Aorta (tissue), 5 donors: Measurements from ENCODE around the gene PCDHGA4. TPM values are rescaled to one million over a fixed set of nuclear protein-coding genes. Genes with fewer than 3 reads are reported as not detected.
A peak's percentile ranks its signal among the peaks of the same experiment; 100 is the strongest.
"Not testable (repeated sequence)": the region's sequence is repeated elsewhere in the genome, so short reads cannot be mapped to it uniquely, and the experiment has no call there.

Experiments
- ATAC-seq: fragments of 200-7000 bp; cut with Tn5 transposase; one replicate; pipeline ENCODE4 v1.9.1; 2022; ENCODE audit warnings: moderate library complexity; ENCODE audit not compliant: low FRiP score
- DNase-seq, 2 donors: peaks; one replicate each; pipeline ENCODE4 v3.0.0-alpha.2; 2020
- H3K27ac ChIP-seq, 2 donors: one replicate each; pipeline ENCODE4 v1.5.1; 2013; ENCODE audit warnings: low read length in 2 of 2, mild to moderate bottlenecking in 2 of 2, moderate library complexity in 2 of 2, control low read depth in 1 of 2, inconsistent platforms in 1 of 2, low read depth in 1 of 2
- H3K27me3 ChIP-seq, 2 donors: one replicate each; pipeline ENCODE4 v1.6.1; 2013; ENCODE audit warnings: control low read depth in 1 of 2, low read length in 1 of 2, mild to moderate bottlenecking in 1 of 2, moderate library complexity in 1 of 2; ENCODE audit not compliant: insufficient read depth in 2 of 2, control insufficient read depth in 1 of 2
- H3K36me3 ChIP-seq, 2 donors: one replicate each; pipeline ENCODE4 v1.6.1; 2013; ENCODE audit warnings: control low read depth in 1 of 2, low read length in 1 of 2, mild to moderate bottlenecking in 1 of 2; ENCODE audit not compliant: insufficient read depth in 2 of 2, control insufficient read depth in 1 of 2
- H3K4me1 ChIP-seq, 2 donors: one replicate each; pipeline ENCODE4 v1.6.1; 2013; ENCODE audit warnings: low read length in 2 of 2, control low read depth in 1 of 2, mild to moderate bottlenecking in 1 of 2, moderate library complexity in 1 of 2; ENCODE audit not compliant: insufficient read depth in 2 of 2, control insufficient read depth in 1 of 2
- H3K4me3 ChIP-seq, 2 donors: one replicate each; pipeline ENCODE4 v1.5.1; 2013; ENCODE audit warnings: low read length in 2 of 2, control low read depth in 1 of 2, mild to moderate bottlenecking in 1 of 2
- H3K9me3 ChIP-seq: one replicate; pipeline ENCODE4 v1.6.1; 2013; ENCODE audit warnings: mild to moderate bottlenecking, low read length; ENCODE audit not compliant: control insufficient read depth
- WGBS, 2 donors: extraction: QIAGEN DNeasy Blood & Tissue Kit; methylation state at CpG; one replicate each; pipeline ENCODE4 v1.1.7; 2013; 5-methylcytosine and 5-hydroxymethylcytosine counted together
- intact Hi-C, 2 donors: fragments of 100-400 bp; cut with DNase I; formaldehyde crosslinking; loops; one replicate each; pipeline versions ENCODE4 v1.14.2 to v1.15.0; 2022
- polyA plus RNA-seq, 2 donors: library from polyadenylated mRNA; stranded (reverse); fragments of 200-250 nt; gene quantifications; one replicate each; pipeline ENCODE4 v1.2.3, GENCODE V29; 2013
- total RNA-seq, 2 donors: library from RNA; stranded (reverse); fragmentation: NEBNext Ultra II Directional; extraction: Animal tissue kit (Norgen Biotek cat#: 25700); gene quantifications; one replicate each; pipeline ENCODE4 v1.2.1, GENCODE V29; 2021
- donor health status: healthy with polysubstance abuse.
- donor health status: Bipolar disorder and iron deficiency.
- donor health status: DM: no; HTN: no; CAD: no.
- donor health status: DM: no; HTN: no; CAD: no.
- donor health status: DM: yes; HTN: yes; CAD: no.

The PCDHGA4 gene
- total and polyA plus RNA-seq, 4 donors, result 1.3 to 10.2 (median 4.6) TPM

DNA sequence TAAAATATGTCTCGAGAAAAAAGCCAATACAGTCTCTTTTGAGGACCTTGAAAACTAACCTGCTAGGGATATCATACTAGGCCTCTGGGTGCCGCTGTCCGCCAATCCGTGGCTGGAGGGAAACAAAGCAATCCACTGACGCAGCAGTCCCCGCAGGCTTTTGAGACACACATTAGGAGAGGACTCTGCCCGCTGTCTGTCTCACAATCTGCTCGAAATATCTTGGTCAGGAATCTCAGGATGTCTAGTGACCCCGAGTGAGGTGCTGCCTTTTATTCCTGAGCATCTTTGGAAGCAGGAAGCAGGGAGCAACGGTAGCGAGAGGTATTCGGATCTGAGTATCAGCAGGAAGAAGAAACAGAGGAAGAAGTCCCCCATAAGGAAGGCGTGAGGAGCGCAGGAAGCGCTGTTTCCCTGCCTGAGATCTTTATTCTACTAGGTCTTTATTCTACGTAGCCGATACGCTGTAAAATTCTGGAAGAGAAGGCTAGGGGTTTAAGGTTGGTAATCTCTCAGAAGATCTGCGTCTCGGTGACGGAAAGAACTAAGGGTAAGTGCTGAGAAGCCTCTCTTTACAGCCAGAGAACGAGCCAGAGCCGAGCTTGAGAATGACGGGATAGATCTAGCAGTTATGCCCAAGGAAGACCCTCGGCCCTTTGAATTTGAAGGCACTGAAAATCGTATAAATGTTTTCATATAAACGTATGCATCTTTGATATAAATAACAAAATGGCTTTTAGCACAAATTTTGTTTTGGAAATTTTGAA, 28.6 kb upstream of the PCDHGA4 start:
- Histone ChIP-seq H3K4me3 (peak overlapping the region; percentile 28 to 52), H3K4me1 (peaks cover 0 to 2% of the 10 kb centered on the region in 2 donors), H3K36me3 (no peaks in the 10 kb centered on the region), H3K9me3 (peaks cover 14% of the 10 kb centered on the region), H3K27ac (no peak overlapping the region), H3K27me3 (no peaks in the 10 kb centered on the region)
- intact Hi-C loops, result loop anchor here in 1 of 2 donors (10.0 kb wide), 1 partner anchor 81 kb away; the partner anchor contains the start of gene PCDHB15
- 7 to 9% methylated on average over 27 of the region's 27 CpGs for WGBS, 2 donors
- DNase-seq (peak; percentile 81 to 83), ATAC-seq (peak; percentile 68)

- ATAC-seq (no peak), DNase-seq (no peak)
- Histone ChIP-seq H3K4me3 (no peak overlapping the region), H3K9me3 (peaks cover 24% of the 10 kb centered on the region), H3K27ac (no peak overlapping the region), H3K27me3 (peaks cover 0 to 2% of the 10 kb centered on the region in 2 donors), H3K36me3 (no peaks in the 10 kb centered on the region), H3K4me1 (no peaks in the 10 kb centered on the region)
- intact Hi-C loops, result loop anchor here in 1 of 2 donors (10.0 kb wide), 1 partner anchor 83 kb away; the partner anchor contains the start of gene PCDHB15
- 79 to 85% methylated on average over 8 of the region's 8 CpGs for WGBS, 2 donors
Measured at GRCh38 chr5:141328231-141328630, 26.6 kb upstream of the PCDHGA4 start.

DNA sequence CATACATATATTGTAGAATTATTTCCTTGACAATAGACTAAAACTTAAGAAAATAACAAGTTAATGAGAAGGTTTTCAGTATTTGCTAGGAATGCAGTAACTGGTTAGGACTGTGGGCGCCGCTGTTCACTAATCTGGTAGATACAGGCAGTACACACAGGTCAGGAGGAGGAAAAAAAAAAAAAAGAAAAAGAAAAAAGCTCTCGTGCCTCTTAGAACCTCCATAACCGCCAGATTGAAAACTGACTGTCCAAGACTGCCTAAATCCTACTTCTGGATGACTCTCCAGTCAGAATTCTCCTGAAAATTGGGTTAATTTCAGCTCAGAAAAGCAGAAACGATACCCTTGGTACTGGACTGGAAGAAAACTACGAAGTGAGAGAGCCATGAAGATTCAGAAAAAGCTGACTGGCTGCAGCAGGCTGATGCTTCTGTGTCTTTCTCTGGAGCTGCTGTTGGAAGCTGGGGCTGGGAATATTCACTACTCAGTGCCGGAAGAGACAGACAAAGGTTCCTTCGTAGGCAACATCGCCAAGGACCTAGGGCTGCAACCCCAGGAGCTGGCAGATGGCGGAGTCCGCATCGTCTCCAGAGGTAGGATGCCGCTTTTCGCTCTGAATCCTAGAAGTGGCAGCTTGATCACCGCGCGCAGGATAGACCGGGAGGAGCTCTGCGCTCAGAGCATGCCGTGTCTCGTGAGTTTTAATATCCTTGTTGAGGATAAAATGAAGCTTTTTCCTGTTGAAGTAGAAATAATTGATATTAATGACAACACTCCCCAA, 24.3 kb upstream of the PCDHGA4 start, which contains the start of gene PCDHGA1:
Gene PCDHGA1 (plus strand): TSS at position 216 of the 782 bp plus-strand sequence.
- no peaks in the 10 kb centered on the region for H3K4me1 ChIP-seq
- no peaks in the 10 kb centered on the region for H3K36me3 ChIP-seq
- no peak for DNase-seq
- WGBS, 2 donors, result 17 to 23% methylated on average over 21 of the region's 21 CpGs
- no peak within 1 kb of the TSS for H3K27ac ChIP-seq
- H3K9me3 ChIP-seq, result peaks cover 28% of the 10 kb centered on the region
- H3K27me3 ChIP-seq, result peaks cover 0 to 2% of the 10 kb centered on the region in 2 donors
- no peak within 1 kb of the TSS for H3K4me3 ChIP-seq
- no peak for ATAC-seq
- intact Hi-C loops, result no loop called here

DNA sequence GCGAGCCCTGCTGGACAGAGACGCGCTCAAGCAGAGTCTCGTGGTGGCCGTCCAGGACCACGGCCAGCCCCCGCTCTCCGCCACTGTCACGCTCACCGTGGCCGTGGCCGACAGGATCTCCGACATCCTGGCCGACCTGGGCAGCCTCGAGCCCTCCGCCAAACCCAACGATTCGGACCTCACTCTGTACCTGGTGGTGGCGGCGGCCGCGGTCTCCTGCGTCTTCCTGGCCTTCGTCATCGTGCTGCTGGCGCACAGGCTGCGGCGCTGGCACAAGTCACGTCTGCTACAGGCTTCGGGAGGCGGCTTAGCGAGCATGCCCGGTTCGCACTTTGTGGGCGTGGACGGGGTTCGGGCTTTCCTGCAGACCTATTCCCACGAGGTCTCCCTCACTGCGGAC, 22.2 kb upstream of the PCDHGA4 start:
- H3K4me1 ChIP-seq, ATAC-seq, H3K4me3 ChIP-seq, H3K27ac ChIP-seq, H3K27me3 ChIP-seq, intact Hi-C loops, H3K36me3 ChIP-seq, DNase-seq: not testable (repeated sequence)
- peaks cover 28% of the 10 kb centered on the region for H3K9me3 ChIP-seq
- 23 to 32% methylated on average over 33 to 39 of the region's 39 CpGs for WGBS, 2 donors

- intact Hi-C loops, result loop anchor here in 1 of 2 donors (5.0 kb wide), 1 partner anchor 224 kb away; no protein-coding TSS in a partner anchor
- no peak for DNase-seq
Measured at GRCh38 chr5:141338538-141339306, 16.1 kb upstream of the PCDHGA4 start, which contains the start of gene PCDHGA2. Gene PCDHGA2 (plus strand): TSS chr5:141338760.

GRCh38 chr5:141340781-141341354, 14.0 kb upstream of the PCDHGA4 start:
- peaks cover 38% of the 10 kb centered on the region for H3K9me3 ChIP-seq
- ATAC-seq, DNase-seq, H3K27ac ChIP-seq, H3K36me3 ChIP-seq, intact Hi-C loops, H3K27me3 ChIP-seq, H3K4me1 ChIP-seq: not testable (repeated sequence)
- H3K4me3 ChIP-seq, result peak overlapping the region in 1 of 2 donors; percentile 15
- WGBS, 2 donors, result 38 to 57% methylated on average over 30 to 45 of the region's 45 CpGs

More at GRCh38 chr5:141338538-141339306, 16.1 kb upstream of the PCDHGA4 start, which contains the start of gene PCDHGA2:
- Histone ChIP-seq H3K27ac (no peak within 1 kb of the TSS), H3K27me3 (peaks cover 0 to 1% of the 10 kb centered on the region in 2 donors), H3K36me3 (no peaks in the 10 kb centered on the region), H3K4me1 (no peaks in the 10 kb centered on the region), H3K9me3 (peaks cover 26% of the 10 kb centered on the region), H3K4me3 (no peak within 1 kb of the TSS)
- ATAC-seq, result peak; percentile 68
- 4 to 9% methylated on average over 27 of the region's 27 CpGs for WGBS, 2 donors

- Histone ChIP-seq H3K27ac (no peak overlapping the region), H3K27me3 (peaks cover 0 to 1% of the 10 kb centered on the region in 2 donors), H3K9me3 (peaks cover 42% of the 10 kb centered on the region), H3K4me3 (no peak overlapping the region), H3K36me3 (no peaks in the 10 kb centered on the region), H3K4me1 (no peaks in the 10 kb centered on the region)
- ATAC-seq (no peak), DNase-seq (no peak)
- 9 to 24% methylated on average over 1 of the region's 1 CpG for WGBS, 2 donors
- intact Hi-C loops, result no loop called here
Measured at GRCh38 chr5:141342773-141343172, 12.0 kb upstream of the PCDHGA4 start.
